HEK293T (cell line): Measurements from ENCODE around the gene SLC41A3.

Source experiments
- CTCF ChIA-PET: fragments of 350-600 bp; formaldehyde crosslinking; extraction: SDS; loops from one replicate; lab custom pipeline; 2021; ENCODE audit warnings: antibody characterized with exemption, inconsistent platforms; lab: Yijun Ruan, JAX
- POLR2A ChIA-PET: fragments of 350-600 bp; formaldehyde crosslinking; extraction: SDS; loops from one replicate; lab custom pipeline; 2020; ENCODE audit warnings: antibody characterized with exemption, inconsistent platforms; lab: Yijun Ruan, JAX
- DNase-seq: peaks from one replicate; pipeline ENCODE4 v3.0.0; 2012; ENCODE audit warnings: mixed read lengths; ENCODE audit errors: extremely low spot score
- ARNT ChIP-seq: fragments of 450-650 bp; IDR thresholded peaks from 2 replicates; pipeline ENCODE4 v1.6.1; 2017; ENCODE audit warnings: mild to moderate bottlenecking
- BHLHE40 ChIP-seq: fragments of 450-650 bp; IDR thresholded peaks from 2 replicates; pipeline ENCODE4 v1.6.1; 2016; ENCODE audit warnings: mild to moderate bottlenecking, moderate library complexity, borderline replicate concordance
- CTBP1 ChIP-seq: fragments of 450-650 bp; IDR thresholded peaks from 2 replicates; pipeline ENCODE4 v1.6.1; 2016; ENCODE audit warnings: borderline replicate concordance
- ELF4 ChIP-seq: fragments of 450-650 bp; IDR thresholded peaks from 2 replicates; pipeline ENCODE4 v1.6.1; 2017; ENCODE audit warnings: antibody characterized with exemption
- FOXA1 ChIP-seq: fragments of 450-650 bp; IDR thresholded peaks from 2 replicates; pipeline ENCODE4 v1.6.1; 2016; ENCODE audit warnings: mild to moderate bottlenecking
- FOXK2 ChIP-seq: fragments of 450-650 bp; IDR thresholded peaks from 2 replicates; pipeline ENCODE4 v1.6.1; 2016; ENCODE audit warnings: mild to moderate bottlenecking
- FOXM1 ChIP-seq: fragments of 450-650 bp; IDR thresholded peaks from 2 replicates; pipeline ENCODE4 v1.6.1; 2017; ENCODE audit warnings: mild to moderate bottlenecking, borderline replicate concordance
- HDGF ChIP-seq: fragments of 450-650 bp; IDR thresholded peaks from 2 replicates; pipeline ENCODE4 v1.6.1; 2017; ENCODE audit warnings: antibody characterized with exemption, borderline replicate concordance
- L3MBTL2 ChIP-seq: fragments of 450-650 bp; conservative IDR thresholded peaks from 2 replicates; pipeline ENCODE4 v1.6.1; 2016; ENCODE audit warnings: mild to moderate bottlenecking
- LEF1 ChIP-seq: fragments of 450-650 bp; IDR thresholded peaks from 2 replicates; pipeline ENCODE4 v1.6.1; 2017; ENCODE audit warnings: mild to moderate bottlenecking, borderline replicate concordance
- NFRKB ChIP-seq: fragments of 450-650 bp; IDR thresholded peaks from 2 replicates; pipeline ENCODE4 v1.6.1; 2016; ENCODE audit warnings: mild to moderate bottlenecking, moderate library complexity
- SP1 ChIP-seq: fragments of 450-650 bp; IDR thresholded peaks from 2 replicates; pipeline ENCODE4 v1.6.1; 2017
- SUZ12 ChIP-seq: fragments of 450-650 bp; IDR thresholded peaks from 2 replicates; pipeline ENCODE4 v1.6.1; 2016; ENCODE audit warnings: mild to moderate bottlenecking
- TARDBP ChIP-seq: fragments of 450-650 bp; IDR thresholded peaks from 2 replicates; pipeline ENCODE4 v1.6.1; 2016
- ZNF384 ChIP-seq: fragments of 450-650 bp; IDR thresholded peaks from 2 replicates; pipeline ENCODE4 v1.6.1; 2016
- TF ChIP-seq, protein P1 (sequence below): fragments of 450-650 bp; IDR thresholded peaks from 2 replicates; pipeline ENCODE4 v1.6.1; 2016

Gene SLC41A3

DNA sequence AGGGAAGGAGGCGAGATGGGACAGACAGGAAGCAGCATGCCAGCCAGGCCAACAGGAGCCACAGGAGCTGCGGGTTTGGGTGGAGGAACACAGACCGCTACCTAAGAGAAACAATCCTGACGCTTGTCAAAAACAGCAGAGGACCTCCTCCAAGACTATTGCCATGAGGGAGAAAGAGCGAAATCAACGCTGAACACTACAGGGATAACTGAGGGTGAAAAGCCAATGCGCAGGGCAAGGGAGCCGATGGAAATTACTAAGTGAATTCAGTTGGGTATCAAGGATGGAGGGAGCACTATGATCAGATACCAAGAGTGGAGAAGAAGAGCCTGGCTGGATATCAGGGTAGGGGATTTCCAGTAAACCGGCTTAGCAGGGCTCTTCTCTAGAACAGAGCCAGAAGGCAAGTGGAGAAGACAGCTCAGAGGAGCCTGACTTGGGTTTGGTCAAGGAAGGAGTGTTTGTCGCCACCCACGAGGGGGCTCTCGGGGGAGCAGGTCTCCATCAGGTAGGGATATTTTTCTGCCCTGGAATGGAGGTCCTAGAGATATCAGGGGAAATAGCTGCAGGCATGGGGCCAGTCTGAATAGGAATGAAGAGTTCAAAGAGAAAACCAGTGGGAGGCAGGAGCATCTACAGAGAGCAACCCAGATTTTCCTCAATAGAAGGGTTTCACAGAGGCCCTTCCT is 48.4 kb downstream of the SLC41A3 start:
- ChIA-PET POLR2A (no interaction called here), CTCF (no interaction called here)
- no peak for DNase-seq
- TF ChIP-seq LEF1 (no peak), FOXK2 (no peak), ARNT (no peak), ZNF384 (no peak), NFRKB (no peak), CTBP1 (no peak), FOXM1 (no peak), ELF4 (no peak), L3MBTL2 (no peak), HDGF (no peak), FOXA1 (no peak), SP1 (no peak), TARDBP (no peak), BHLHE40 (no peak), SUZ12 (no peak)
- TF ChIP-seq, protein P1, sequence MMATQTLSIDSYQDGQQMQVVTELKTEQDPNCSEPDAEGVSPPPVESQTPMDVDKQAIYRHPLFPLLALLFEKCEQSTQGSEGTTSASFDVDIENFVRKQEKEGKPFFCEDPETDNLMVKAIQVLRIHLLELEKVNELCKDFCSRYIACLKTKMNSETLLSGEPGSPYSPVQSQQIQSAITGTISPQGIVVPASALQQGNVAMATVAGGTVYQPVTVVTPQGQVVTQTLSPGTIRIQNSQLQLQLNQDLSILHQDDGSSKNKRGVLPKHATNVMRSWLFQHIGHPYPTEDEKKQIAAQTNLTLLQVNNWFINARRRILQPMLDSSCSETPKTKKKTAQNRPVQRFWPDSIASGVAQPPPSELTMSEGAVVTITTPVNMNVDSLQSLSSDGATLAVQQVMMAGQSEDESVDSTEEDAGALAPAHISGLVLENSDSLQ: no peak

DNA sequence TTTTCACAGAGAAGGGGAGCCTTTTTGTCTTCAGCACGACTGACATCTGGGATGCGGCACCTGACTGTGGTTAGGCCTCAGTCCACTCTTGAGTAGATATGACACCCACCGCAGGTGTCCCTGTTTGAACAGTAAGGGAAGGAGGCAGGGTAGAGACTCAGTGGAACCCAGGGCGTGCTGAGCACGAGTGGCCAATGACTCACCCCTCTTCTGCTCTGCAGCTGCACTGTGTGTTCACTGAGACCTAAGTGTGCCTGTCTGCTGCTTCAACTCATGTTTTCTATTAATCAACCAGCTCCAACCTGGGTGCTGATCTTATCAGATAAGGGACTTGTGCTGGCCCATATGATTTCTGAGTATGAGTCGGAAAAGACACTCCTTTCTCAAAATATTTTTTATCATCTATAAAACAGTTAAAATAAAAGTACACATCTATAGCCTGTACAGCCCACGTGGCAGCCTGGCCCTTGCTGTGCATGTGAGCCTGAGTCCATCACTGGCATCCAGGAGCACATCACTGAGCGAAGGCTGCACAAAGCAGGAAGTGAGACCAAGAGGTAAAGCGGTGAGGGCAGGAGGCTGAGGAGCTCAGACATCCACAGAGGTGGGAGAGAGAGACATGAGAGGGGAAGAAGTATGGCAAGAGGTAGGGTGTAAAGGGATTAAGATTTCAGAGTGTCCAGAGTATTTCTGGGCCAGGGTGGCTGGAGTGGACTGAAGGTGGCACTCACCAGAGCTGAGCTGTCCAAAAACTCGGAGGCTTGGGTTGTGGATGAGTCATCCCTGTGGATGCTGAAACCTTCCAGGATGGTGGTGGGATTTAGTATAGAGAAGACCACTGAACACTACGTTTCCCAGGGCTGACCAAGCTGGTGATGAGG is 49.2 kb downstream of the SLC41A3 start:
- TF ChIP-seq FOXM1 (no peak), ELF4 (no peak)
- no peak for DNase-seq
- ChIA-PET CTCF (no interaction called here), POLR2A (no interaction called here)

DNA sequence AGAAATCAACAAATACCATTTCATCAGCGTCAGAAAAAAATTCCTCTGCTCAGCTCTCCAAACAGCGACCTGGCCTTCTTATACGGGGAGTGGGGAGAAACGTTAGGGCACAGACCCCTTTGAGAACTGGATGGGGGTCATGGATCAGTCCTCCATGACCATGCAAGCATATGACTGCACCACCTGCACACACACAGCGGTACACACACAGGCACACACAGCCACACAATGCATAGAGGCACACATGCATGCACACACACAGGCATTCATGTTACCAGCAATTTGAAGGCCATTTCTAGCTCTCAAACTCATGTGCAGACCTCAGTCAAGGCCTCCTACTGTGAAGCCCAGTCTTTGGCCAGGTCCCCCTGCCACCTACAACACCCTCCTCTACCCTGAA is 50.2 kb downstream of the SLC41A3 start:
- DNase-seq: no peak
- CTCF ChIA-PET: no interaction called here
- TF ChIP-seq ELF4 (no peak), L3MBTL2 (no peak)
- POLR2A ChIA-PET: interaction anchor here (1.2 kb wide), 1 partner anchor 43 kb away, joined by 3 read pairs; no protein-coding TSS in a partner anchor

DNA sequence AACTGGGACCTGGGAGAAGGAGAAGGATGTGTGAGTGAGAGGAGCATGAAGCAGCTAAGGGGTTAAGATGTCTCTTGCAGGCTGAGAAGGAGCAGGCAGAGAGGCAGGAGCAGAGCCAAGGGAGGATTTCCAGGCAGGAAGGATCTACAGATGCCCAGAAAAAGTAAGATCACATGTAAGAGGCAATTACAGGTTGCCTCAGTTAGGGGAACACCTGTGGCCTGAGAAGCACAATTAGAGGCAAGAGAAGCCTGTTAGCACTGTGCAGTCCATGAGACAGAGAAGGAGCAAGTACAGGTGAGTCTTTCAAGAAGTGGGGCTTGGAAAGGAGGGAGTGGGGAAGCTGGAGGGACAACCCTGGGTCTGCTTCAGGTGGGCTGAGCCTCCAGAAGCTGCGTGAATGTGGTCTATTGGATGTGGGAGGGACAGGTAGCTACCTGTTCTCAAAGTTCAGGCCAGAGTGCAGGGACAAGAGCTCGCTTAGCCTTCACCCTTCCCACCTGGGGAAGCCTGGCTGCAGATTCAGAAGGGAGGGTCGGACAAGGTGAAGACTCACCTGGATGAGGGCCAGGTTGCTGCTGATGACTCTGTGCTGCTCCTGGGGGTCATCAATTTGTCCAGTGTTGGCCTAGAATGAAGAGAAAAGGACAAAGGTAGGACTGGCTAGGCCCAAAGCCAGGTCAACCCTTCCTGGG is 50.7 kb downstream of the SLC41A3 start:
- ChIA-PET CTCF (no interaction called here), POLR2A (interaction anchor here (1.2 kb wide), 1 partner anchor 42 kb away, joined by 3 read pairs; no protein-coding TSS in a partner anchor)
- no peak for TF ChIP-seq LEF1
- TF ChIP-seq, protein P1: no peak
- no peak for DNase-seq

DNA sequence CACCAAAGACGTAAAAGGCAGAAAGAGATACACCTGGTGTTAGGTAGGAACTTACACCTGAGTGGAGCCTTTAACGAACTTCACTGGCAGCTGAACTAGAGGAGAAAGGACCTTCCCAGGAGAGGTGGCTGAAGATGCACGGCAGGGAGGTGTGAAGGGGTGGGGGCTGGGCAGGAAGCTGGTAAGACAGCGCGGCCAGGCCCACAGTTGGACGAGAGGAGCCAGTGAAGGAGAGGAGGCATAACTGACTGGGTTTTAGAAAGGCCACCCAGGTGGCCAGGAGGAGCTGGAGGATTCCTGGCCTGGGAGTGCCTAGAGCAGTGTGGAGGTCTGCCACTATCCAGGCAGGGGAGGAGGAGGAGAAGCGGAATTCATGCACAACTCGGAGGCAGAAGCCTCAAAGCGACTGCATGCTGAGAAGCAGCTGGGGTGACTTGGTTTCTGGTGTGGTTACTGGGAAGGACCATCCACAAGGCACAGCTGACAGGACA is 51.9 kb downstream of the SLC41A3 start:
- ChIA-PET CTCF (no interaction called here), POLR2A (no interaction called here)
- TF ChIP-seq TARDBP: no peak
- TF ChIP-seq HDGF: no peak
- no peak for TF ChIP-seq FOXA1
- no peak for TF ChIP-seq SP1
- no peak for TF ChIP-seq FOXM1
- TF ChIP-seq, protein P1: no peak
- no peak for TF ChIP-seq FOXK2
- no peak for TF ChIP-seq ELF4
- no peak for TF ChIP-seq ZNF384
- no peak for TF ChIP-seq ARNT
- TF ChIP-seq LEF1: no peak
- no peak for DNase-seq

DNA sequence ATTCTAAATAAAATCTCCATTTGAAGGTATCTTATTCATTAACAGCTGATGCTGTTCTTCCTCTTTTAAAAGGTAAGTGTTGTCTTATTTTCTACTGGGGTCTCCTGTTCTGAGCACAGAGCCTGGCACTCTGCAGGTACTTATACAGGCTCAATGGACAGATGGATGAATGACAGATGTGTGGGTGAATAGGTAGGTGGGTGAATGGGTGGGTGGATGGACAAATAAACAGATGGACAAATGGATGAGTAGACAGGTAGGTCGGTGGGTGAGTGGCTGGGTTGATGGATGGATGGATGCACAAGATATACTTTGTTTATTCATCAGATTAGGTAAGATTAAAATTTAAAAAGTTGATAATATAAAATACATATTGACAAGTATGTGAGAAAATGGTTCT is 53.5 kb downstream of the SLC41A3 start:
- ChIA-PET POLR2A (no interaction called here), CTCF (no interaction called here)
- TF ChIP-seq SUZ12 (no peak), FOXA1 (no peak), SP1 (no peak), BHLHE40 (no peak), L3MBTL2 (no peak), ARNT (no peak), NFRKB (no peak), FOXK2 (no peak), FOXM1 (no peak), CTBP1 (no peak), HDGF (no peak), TARDBP (no peak)
- TF ChIP-seq, protein P1: no peak
- no peak for DNase-seq
